ES-I3 (cell line): ENCODE measurements around the gene CDK18.

Source experiments
- H3K36me3 ChIP-seq: 2 replicates; pipeline ENCODE4 v1.6.1; 2013; ENCODE audit warnings: mild to moderate bottlenecking, low read length, control low read depth, moderate library complexity; ENCODE audit not compliant: insufficient read depth
- H3K4me1 ChIP-seq: 2 replicates; pipeline ENCODE4 v1.6.1; 2013; ENCODE audit warnings: mild to moderate bottlenecking, control low read depth, low read length; ENCODE audit not compliant: insufficient read depth
- H3K9ac ChIP-seq: 2 replicates; pipeline ENCODE4 v1.6.1; 2013; ENCODE audit warnings: low read depth, mild to moderate bottlenecking, low read length, moderate library complexity
- H3K9me3 ChIP-seq: 2 replicates; pipeline ENCODE4 v1.6.1; 2013; ENCODE audit warnings: mild to moderate bottlenecking, low read length, moderate library complexity; ENCODE audit not compliant: control insufficient read depth, insufficient read depth

Gene CDK18

DNA sequence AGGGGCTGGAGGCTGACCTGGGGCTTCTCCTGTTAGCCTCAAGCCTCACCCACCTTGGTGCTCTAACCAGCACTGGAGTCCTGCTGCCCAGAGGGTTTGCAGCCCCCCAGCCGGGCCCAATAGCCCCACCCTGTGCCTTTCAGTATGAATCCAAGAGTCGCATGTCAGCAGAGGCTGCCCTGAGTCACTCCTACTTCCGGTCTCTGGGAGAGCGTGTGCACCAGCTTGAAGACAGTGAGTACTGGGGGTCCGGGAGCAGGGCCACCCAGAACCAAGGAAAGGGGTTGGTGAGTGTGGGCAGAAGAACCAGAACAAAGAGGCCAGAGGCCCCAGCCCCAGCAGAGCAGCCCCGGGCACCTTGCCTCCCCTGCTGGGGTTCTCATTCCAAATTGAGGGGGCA is 25.6 kb downstream of the CDK18 start:
- Histone ChIP-seq H3K9ac (no peak overlapping the region), H3K9me3 (no peaks in the 10 kb centered on the region), H3K36me3 (no peaks in the 10 kb centered on the region), H3K4me1 (no peaks in the 10 kb centered on the region; the same call in 1 of the 2 replicates)

DNA sequence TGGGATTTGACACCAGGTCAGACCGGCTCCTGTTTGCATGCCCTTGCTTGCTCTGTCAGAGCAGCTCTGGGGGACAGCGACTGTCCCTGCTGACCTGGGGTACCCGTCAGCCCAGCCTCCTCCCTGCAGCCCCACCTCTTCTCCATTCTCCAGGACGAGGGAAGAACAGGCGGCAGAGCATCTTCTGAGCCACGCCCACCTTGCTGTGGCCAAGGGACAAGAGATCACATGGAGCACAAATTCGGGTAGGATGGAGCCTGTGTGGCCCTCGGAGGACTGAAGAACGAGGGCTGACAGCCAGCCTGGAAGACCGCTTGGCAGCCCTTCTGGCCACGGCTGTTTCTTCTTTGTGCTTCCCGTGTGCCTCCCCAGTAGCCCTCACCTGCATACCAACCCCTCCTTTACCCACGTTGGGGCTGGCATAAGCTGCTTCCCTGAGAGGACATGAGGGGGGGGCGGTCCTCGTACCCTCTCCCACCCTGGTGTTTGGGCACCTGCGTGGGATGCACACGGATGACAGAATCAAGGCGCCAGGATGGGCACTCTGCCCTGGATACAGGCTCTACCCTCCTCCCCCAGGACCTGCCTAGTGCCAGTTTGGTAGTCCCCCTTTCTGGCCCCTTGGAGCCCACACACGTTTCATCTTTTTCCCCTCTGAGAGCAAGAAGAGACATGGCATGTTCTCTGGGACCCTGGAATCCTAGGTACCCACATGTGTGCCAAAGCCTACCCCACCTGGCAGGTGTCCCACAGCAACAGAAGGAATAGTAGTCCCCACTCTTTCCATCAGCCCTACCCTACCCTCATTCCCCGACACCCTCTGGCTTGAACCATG is 26.9 kb downstream of the CDK18 start:
- no peak overlapping the region for H3K9ac ChIP-seq
- H3K4me1 ChIP-seq = no peaks in the 10 kb centered on the region; the same call in 1 of the 2 replicates
- no peaks in the 10 kb centered on the region for H3K36me3 ChIP-seq
- H3K9me3 ChIP-seq = no peaks in the 10 kb centered on the region

GRCh38 chr1:205532026-205532898 is 27.8 kb downstream of the CDK18 start:
- no peaks in the 10 kb centered on the region; the same call in 1 of the 2 replicates for H3K4me1 ChIP-seq
- no peaks in the 10 kb centered on the region for H3K36me3 ChIP-seq
- no peaks in the 10 kb centered on the region for H3K9me3 ChIP-seq
- H3K9ac ChIP-seq = no peak overlapping the region

GRCh38 chr1:205532996-205533735 is 28.7 kb downstream of the CDK18 start:
- Histone ChIP-seq H3K9ac (no peak overlapping the region), H3K36me3 (no peaks in the 10 kb centered on the region), H3K4me1 (no peaks in the 10 kb centered on the region; the same call in 1 of the 2 replicates), H3K9me3 (no peaks in the 10 kb centered on the region)

DNA sequence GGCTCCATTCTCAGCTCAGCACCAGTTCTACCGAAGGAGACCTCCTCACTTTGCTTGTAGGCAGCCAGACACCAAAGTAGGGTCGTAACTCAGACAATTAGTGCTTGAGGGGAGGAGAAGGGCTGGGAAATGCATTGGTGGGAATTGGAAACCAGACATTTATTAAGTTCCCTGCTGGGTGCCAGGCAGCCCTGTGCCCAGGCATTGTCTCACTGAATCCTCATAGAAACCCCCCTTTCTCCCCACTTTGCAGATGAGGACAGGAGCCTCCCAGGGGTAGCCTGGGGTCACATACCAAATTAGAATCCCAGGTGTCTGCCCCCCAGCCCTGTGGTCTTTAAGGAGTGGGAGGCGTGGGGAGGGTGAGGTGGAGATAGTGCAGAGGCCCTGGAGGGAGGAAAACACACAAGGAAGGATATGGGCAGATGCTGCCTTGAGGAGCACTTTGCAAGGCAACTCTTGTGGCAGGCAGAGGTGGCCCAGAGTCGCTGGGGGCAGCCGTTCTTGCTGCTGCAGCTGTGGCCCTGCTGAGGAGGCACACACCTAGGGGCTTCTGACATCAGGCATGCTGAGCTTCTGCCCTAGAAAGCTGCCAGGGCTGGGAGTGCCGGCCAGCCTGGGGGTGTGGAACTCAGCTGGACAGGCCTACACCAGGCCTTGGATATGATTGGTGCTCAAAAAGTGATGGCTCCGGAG is 29.4 kb downstream of the CDK18 start:
- Histone ChIP-seq H3K9me3 (no peaks in the 10 kb centered on the region), H3K4me1 (no peaks in the 10 kb centered on the region), H3K36me3 (no peaks in the 10 kb centered on the region), H3K9ac (no peak overlapping the region)

GRCh38 chr1:205534444-205534985 is 30.0 kb downstream of the CDK18 start:
- Histone ChIP-seq H3K4me1 (no peaks in the 10 kb centered on the region), H3K36me3 (no peaks in the 10 kb centered on the region), H3K9ac (no peak overlapping the region), H3K9me3 (no peaks in the 10 kb centered on the region)

DNA sequence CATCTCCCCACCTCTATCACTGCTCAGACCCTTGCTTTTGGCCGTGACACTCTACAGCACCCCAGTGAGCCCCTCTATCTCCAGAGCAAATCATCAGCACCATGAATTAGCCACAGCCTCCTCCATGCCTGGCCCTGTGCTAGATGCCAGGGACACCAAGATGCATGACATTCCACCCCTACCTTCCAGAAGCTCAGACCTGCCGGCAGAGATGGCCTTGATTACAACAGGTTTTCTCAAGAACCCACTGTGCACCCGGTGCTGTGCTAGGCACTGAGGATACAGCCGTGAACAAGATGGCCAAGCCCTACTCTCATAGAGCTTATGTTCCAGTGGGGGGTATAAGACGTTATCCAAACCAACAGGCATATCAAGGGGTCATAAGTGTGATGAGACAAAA is 30.6 kb downstream of the CDK18 start:
- Histone ChIP-seq H3K36me3 (no peaks in the 10 kb centered on the region), H3K9ac (no peak overlapping the region), H3K4me1 (no peaks in the 10 kb centered on the region), H3K9me3 (no peaks in the 10 kb centered on the region)

- Histone ChIP-seq H3K9ac (no peak overlapping the region), H3K9me3 (no peaks in the 10 kb centered on the region), H3K36me3 (no peaks in the 10 kb centered on the region), H3K4me1 (no peaks in the 10 kb centered on the region)
Measured at GRCh38 chr1:205535866-205536758, 31.6 kb downstream of the CDK18 start.

- Histone ChIP-seq H3K9me3 (no peaks in the 10 kb centered on the region), H3K9ac (no peak overlapping the region), H3K36me3 (no peaks in the 10 kb centered on the region), H3K4me1 (no peaks in the 10 kb centered on the region)
Measured at GRCh38 chr1:205536759-205537361, 32.4 kb downstream of the CDK18 start.

DNA sequence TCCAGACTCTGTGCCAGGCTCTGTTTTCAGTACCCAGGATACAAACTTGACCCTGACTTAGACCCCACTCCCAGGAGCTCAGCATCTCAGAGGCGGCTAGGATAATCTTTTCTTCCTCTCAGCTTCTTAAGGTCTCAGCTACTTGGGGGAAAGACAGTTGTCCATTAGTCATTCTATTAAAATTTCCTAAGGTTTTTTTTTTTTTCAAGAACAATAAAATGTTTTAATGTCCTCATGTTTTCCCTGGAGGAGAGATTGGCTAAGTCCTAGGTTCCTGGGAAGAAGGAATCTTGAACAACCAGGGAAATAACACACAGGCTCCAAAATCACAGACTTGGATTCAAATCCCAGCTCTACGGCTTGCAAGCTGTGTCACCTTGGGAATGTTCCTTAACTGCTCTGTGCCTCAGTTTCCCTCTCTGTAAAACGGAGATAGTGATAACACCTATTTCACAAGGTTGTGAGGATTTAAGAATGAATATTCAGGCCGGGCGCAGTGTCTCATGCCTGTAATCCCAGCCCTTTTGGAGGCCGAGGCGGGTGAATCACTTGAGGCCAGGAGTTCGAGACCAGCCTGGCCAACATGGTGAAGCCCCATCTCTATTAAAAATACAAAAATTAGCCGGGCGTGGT is 33.0 kb downstream of the CDK18 start:
- no peak overlapping the region for H3K9ac ChIP-seq
- no peaks in the 10 kb centered on the region for H3K36me3 ChIP-seq
- H3K9me3 ChIP-seq = no peaks in the 10 kb centered on the region

DNA sequence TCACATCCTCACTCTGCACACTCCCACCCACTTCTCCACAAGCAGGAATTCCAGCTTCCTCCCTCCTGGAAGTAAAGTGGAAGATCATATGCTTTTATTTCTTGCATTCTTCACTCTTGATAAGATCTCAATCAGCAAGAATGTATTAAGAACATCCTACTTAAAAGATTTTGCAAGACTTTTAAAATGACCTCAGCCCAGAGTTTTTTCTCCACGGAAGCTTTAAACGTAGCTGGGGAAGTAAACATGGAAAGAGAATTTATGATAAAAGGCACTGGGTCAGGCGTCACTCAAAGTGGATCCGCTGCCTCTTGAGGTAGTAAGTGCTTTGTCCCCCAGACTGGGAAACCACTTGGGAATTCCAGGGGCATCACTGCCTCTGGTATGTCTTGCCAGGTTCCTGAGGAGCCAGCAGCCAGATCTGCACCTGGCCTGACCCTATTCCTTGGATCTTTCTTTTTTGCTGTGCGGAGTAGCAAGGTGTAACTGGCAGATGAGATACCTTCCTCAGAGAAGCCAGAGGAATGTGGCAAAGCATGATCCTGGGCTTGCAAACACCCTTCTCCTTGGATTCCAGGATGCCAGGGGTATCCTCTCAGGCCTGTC is 33.9 kb downstream of the CDK18 start:
- Histone ChIP-seq H3K9me3 (no peaks in the 10 kb centered on the region), H3K9ac (no peak overlapping the region), H3K36me3 (no peaks in the 10 kb centered on the region), H3K4me1 (no peaks in the 10 kb centered on the region; the same call in 1 of the 2 replicates)

More for the DNA sequence above, 33.0 kb downstream of the CDK18 start:
- no peaks in the 10 kb centered on the region for H3K4me1 ChIP-seq
